HCT116 (cell line): Measurements from ENCODE around the gene GBX1. TPM values are rescaled to one million over a fixed set of nuclear protein-coding genes. Genes with fewer than 3 reads are reported as not detected.

ENCODE experiments used
- ATAC-seq: fragments of 200-7000 bp; cut with Tn5 transposase; 2 replicates; pipeline ENCODE4 v1.9.1; 2020; ENCODE audit warnings: mild to moderate bottlenecking, moderate library complexity
- BruUV-seq: library from RNA; stranded (reverse); fragments of 400-500 nt; replicated peaks from 2 replicates; lab custom pipeline; 2021; lab: Mats Ljungman, UMichigan
- CTCF ChIA-PET: fragments of 300-600 bp; sonication (Branson Sonifier 250); formaldehyde crosslinking; loops from one replicate; lab custom pipeline; 2021; ENCODE audit warnings: antibody characterized with exemption; lab: Charles Lee
- POLR2A ChIA-PET: fragments of 300-600, 350-600 bp; sonication (Branson Sonifier 250); formaldehyde crosslinking; loops from one replicate; lab custom pipeline; 2021; ENCODE audit warnings: antibody characterized with exemption; lab: Charles Lee
- RAD21 ChIA-PET, 2 experiments: fragments of 300-600 bp; sonication (Branson Sonifier 250); formaldehyde crosslinking; loops; one replicate each; lab custom pipeline; 2023; ENCODE audit warnings: low total read pairs in 2 of 2; ENCODE audit not compliant: uncharacterized antibody in 2 of 2, unreplicated experiment in 2 of 2, low non-redundant PET in 1 of 2; lab: Charles Lee
- DNase-seq: peaks from one replicate; pipeline ENCODE4 v3.0.0-alpha.2; 2010; ENCODE audit warnings: low read depth, low spot score
- H2AFZ ChIP-seq: fragments of 200-600 bp; shearing (Covaris generic), sonication (generic); 2 replicates; pipeline ENCODE4 v1.6.1; 2017; ENCODE audit warnings: low read depth, mixed run types, mixed read lengths, antibody characterized with exemption, low read length; ENCODE audit not compliant: poor library complexity, severe bottlenecking
- H3K27ac ChIP-seq: 2 replicates; pipeline ENCODE4 v1.5.1; 2012; ENCODE audit warnings: low read depth, low read length
- H3K27me3 ChIP-seq: fragments of 200-600 bp; sonication (generic); 2 replicates; pipeline ENCODE4 v1.6.1; 2016; ENCODE audit warnings: mixed run types, low read length, mixed read lengths; ENCODE audit not compliant: insufficient read depth
- H3K36me3 ChIP-seq, 2 experiments: fragments of 200-500 bp in 1 of 2; fragments of 200-600 bp in 1 of 2; sonication (Bioruptor generic) in 1 of 2; sonication (generic) in 1 of 2; 2 replicates each; pipeline versions ENCODE4 v1.5.1 to v1.6.1; 2014 to 2016; ENCODE audit warnings: low read length in 2 of 2, inconsistent platforms in 1 of 2, mixed read lengths in 1 of 2, mixed run types in 1 of 2; ENCODE audit not compliant: insufficient read depth in 2 of 2, control insufficient read depth in 1 of 2
- H3K4me1 ChIP-seq, 2 experiments: fragments of 200-600 bp in 1 of 2; sonication (generic) in 1 of 2; 2 replicates each; pipeline versions ENCODE4 v1.5.1 to v1.6.1; 2012 to 2017; ENCODE audit warnings: low read length in 2 of 2, inconsistent platforms in 1 of 2, mild to moderate bottlenecking in 1 of 2, mixed read lengths in 1 of 2, mixed run types in 1 of 2, moderate library complexity in 1 of 2; ENCODE audit not compliant: insufficient read depth in 2 of 2, control insufficient read depth in 1 of 2
- H3K4me2 ChIP-seq: fragments of 200-600 bp; sonication (generic); 2 replicates; pipeline ENCODE4 v1.6.1; 2017; ENCODE audit warnings: mixed run types, low read length, mixed read lengths
- H3K4me3 ChIP-seq, 2 experiments: fragments of 200-600 bp in 1 of 2; sonication (generic) in 1 of 2; replicated peaks in 1 of 2; 2 replicates each; pipeline ENCODE4 v1.5.1; 2011 to 2016; ENCODE audit warnings: low read length in 2 of 2, control low read depth in 1 of 2, low read depth in 1 of 2, mild to moderate bottlenecking in 1 of 2, mixed read lengths in 1 of 2, mixed run types in 1 of 2
- H3K79me2 ChIP-seq: fragments of 200-600 bp; sonication (generic); 2 replicates; pipeline ENCODE4 v1.6.1; 2017; ENCODE audit warnings: mild to moderate bottlenecking, mixed run types, low read length, moderate library complexity, mixed read lengths; ENCODE audit not compliant: insufficient read depth
- H3K9ac ChIP-seq: fragments of 200-600 bp; sonication (generic); 2 replicates; pipeline ENCODE4 v1.6.1; 2016; ENCODE audit warnings: low read length, mixed read lengths
- H3K9me2 ChIP-seq: fragments of 200-600 bp; sonication (generic), shearing (Covaris generic); 2 replicates; pipeline ENCODE4 v1.6.1; 2017; ENCODE audit warnings: mixed run types, mild to moderate bottlenecking, moderate library complexity; ENCODE audit not compliant: insufficient read depth
- H3K9me3 ChIP-seq, 2 experiments: fragments of 200-500 bp in 1 of 2; fragments of 200-600 bp in 1 of 2; sonication (Bioruptor generic) in 1 of 2; sonication (generic) in 1 of 2; 2 replicates each; pipeline ENCODE4 v1.6.1; 2014 to 2017; ENCODE audit warnings: low read length in 2 of 2, mixed read lengths in 2 of 2, inconsistent platforms in 1 of 2, low read depth in 1 of 2, mild to moderate bottlenecking in 1 of 2, mixed run types in 1 of 2, moderate library complexity in 1 of 2; ENCODE audit not compliant: control insufficient read depth in 1 of 2, insufficient read depth in 1 of 2
- H4K20me1 ChIP-seq: fragments of 200-600 bp; sonication (generic), shearing (Covaris generic); 2 replicates; pipeline ENCODE4 v1.6.1; 2017; ENCODE audit warnings: mixed run types, mild to moderate bottlenecking, moderate library complexity; ENCODE audit not compliant: insufficient read depth
- ATF3 ChIP-seq: IDR thresholded peaks from 2 replicates; pipeline ENCODE4 v1.6.1; 2012
- CEBPB ChIP-seq: IDR thresholded peaks from 2 replicates; pipeline ENCODE4 v1.6.1; 2012; ENCODE audit warnings: low read depth
- EGR1 ChIP-seq: IDR thresholded peaks from 2 replicates; pipeline ENCODE4 v1.6.1; 2012; ENCODE audit warnings: low read depth
- ELF1 ChIP-seq: IDR thresholded peaks from 2 replicates; pipeline ENCODE4 v1.6.1; 2012; ENCODE audit warnings: low read depth, borderline replicate concordance
- EZH2 ChIP-seq: fragments of 200-600 bp; sonication (generic); IDR thresholded peaks from 2 replicates; pipeline ENCODE4 v1.6.1; 2017; ENCODE audit warnings: antibody characterized with exemption, mixed run types
- FOSL1 ChIP-seq: IDR thresholded peaks from 2 replicates; pipeline ENCODE4 v1.6.1; 2012; ENCODE audit warnings: low read depth
- MAX ChIP-seq: IDR thresholded peaks from 2 replicates; pipeline ENCODE4 v1.6.1; 2012
- SP1 ChIP-seq: IDR thresholded peaks from 2 replicates; pipeline ENCODE4 v1.6.1; 2012; ENCODE audit warnings: low read depth
- SRF ChIP-seq: IDR thresholded peaks from 2 replicates; pipeline ENCODE4 v1.6.1; 2012; ENCODE audit warnings: low read depth
- ZBTB33 ChIP-seq: IDR thresholded peaks from 2 replicates; pipeline ENCODE4 v1.6.1; 2011; ENCODE audit warnings: mild to moderate bottlenecking, low read length, moderate library complexity; ENCODE audit not compliant: insufficient replicate concordance; ENCODE audit errors: extremely low read depth
- ZNF274 ChIP-seq: fragments of 200-500 bp; sonication (Bioruptor generic); IDR thresholded peaks from 2 replicates; pipeline ENCODE4 v1.6.1; 2014; ENCODE audit warnings: mild to moderate bottlenecking, low read depth, low read length, inconsistent platforms
- intact Hi-C: fragments of 100-400 bp; cut with micrococcal nuclease; formaldehyde crosslinking; loops from 2 replicates; pipeline ENCODE4 v1.10.0; 2022
- total RNA-seq: library from RNA; stranded (reverse); gene quantifications from one replicate; pipeline ENCODE4 v1.2.1, GENCODE V29; 2021; ENCODE audit not compliant: unreplicated experiment

Gene GBX1
- total RNA-seq, 1 experiment from 2014 or later = 0.86 TPM

DNA sequence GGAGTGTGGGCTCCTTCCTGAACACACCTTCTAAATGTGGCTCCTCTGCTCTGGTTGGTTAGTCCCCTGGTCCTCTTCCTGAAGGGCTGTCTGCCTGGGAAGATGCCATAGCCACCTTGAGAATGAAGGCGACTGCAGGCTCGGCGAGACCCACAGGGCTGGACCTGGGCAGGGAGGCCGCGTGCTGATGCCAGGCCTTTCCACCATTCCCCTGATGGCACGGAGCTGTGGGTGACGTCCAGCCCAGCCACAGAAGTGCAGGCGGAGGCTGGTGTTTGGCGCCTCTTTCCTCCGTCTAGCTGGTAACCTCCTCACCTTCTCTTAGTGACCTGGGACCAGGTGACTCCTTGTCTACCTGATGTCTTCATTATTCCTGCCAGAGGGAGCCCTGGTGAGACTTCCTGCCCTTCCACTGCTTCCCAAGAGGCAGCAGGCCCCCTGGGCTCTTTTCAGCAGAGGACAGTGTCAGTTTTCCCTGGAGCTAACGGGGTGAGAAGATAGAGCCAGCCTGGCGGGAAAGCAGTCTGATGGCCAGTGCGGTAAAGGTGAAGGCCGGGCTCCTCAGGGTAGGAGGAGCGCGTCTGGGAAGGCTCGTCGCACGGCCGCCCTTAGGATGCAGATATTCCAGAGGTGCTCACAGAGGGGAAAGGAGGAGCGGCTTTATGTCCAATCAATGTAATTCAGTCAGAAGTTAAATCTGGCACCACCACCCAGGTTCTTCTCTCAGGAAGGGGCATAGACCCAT, 34.9 kb downstream of the GBX1 start:
- no peaks in the 10 kb centered on the region for H3K9me3 ChIP-seq
- POLR2A ChIA-PET = no interaction called here
- H3K36me3 ChIP-seq = peaks cover 3 to 25% of the 10 kb centered on the region in 2 experiments; a peak in 3 of 4 replicates
- no peaks in the 10 kb centered on the region for H3K4me1 ChIP-seq
- CTCF ChIA-PET = no interaction called here
- no peak for DNase-seq
- no peaks in the 10 kb centered on the region for H3K27me3 ChIP-seq
- RAD21 ChIA-PET = no interaction called here
- TF ChIP-seq FOSL1 = no peak
- no peak for TF ChIP-seq SP1
- no peak for TF ChIP-seq CEBPB
- no peak for TF ChIP-seq SRF
- no peak for TF ChIP-seq ZBTB33
- no peak for TF ChIP-seq ELF1
- no peak for TF ChIP-seq EZH2
- no peak for TF ChIP-seq EGR1
- TF ChIP-seq MAX = no peak
- no peak for TF ChIP-seq ATF3
- TF ChIP-seq ZNF274 = no peak
- H3K27ac ChIP-seq = no peak overlapping the region
- no peaks in the 10 kb centered on the region for H4K20me1 ChIP-seq
- no peak for ATAC-seq
- H3K4me2 ChIP-seq = no peak overlapping the region
- no TSS peak for BruUV-seq
- no peak overlapping the region for H3K9ac ChIP-seq
- intact Hi-C loops = no loop called here
- H3K4me3 ChIP-seq = no peak overlapping the region
- H2AFZ ChIP-seq = no peak overlapping the region
- no peaks in the 10 kb centered on the region for H3K9me2 ChIP-seq
- no peaks in the 10 kb centered on the region for H3K79me2 ChIP-seq
